Measurements from ENCODE around the gene EN1. TPM values are rescaled to one million over a fixed set of nuclear protein-coding genes. Genes with fewer than 3 reads are reported as not detected.
A peak's percentile ranks its signal among the peaks of the same experiment; 100 is the strongest.

EN1 gene
- total and polyA plus RNA-seq, 3 experiments from 2014 or later: not detected

- peaks cover 52% of the 10 kb centered on the region for H3K27me3 ChIP-seq (ENCODE audit: insufficient read depth, low read length, poor library complexity, severe bottlenecking)
- H3K9me3 ChIP-seq (ENCODE audit: low read length): no peaks in the 10 kb centered on the region
- Mint-ChIP-seq H3K27me3 (peaks cover 68 to 82% of the 10 kb centered on the region in 2 donors), H3K36me3 (peaks cover 0 to 2% (median 0%) of the 10 kb centered on the region in 3 donors), H3K4me1 (peaks cover 20 to 51% (median 25%) of the 10 kb centered on the region in 3 donors), H3K9me3 (peaks cover 0 to 5% (median 2%) of the 10 kb centered on the region in 5 donors), H3K4me3 (peak overlapping the region in 3 of 7 donors; percentile 23 to 56 (median 52)), H3K27ac (no peak overlapping the region)
- POLR2A ChIA-PET: no interaction called here
- no peak for DNase-seq
- no peak overlapping the region for H3K4me3 ChIP-seq (ENCODE audit: low read length)
- no peaks in the 10 kb centered on the region for H3K36me3 ChIP-seq (ENCODE audit: insufficient read depth, low read length)
- H3K27ac ChIP-seq (ENCODE audit: low read depth, low read length): no peak overlapping the region
- peaks cover 5% of the 10 kb centered on the region for H3K4me1 ChIP-seq (ENCODE audit: insufficient read depth, low read length)
- CTCF ChIA-PET: interaction anchor here (3.6 kb wide), 1 partner anchor 11 kb away, joined by 18 read pairs; no protein-coding TSS in a partner anchor
Observed at GRCh38 chr2:118844261-118845004, 3.0 kb downstream of the EN1 start.

DNA sequence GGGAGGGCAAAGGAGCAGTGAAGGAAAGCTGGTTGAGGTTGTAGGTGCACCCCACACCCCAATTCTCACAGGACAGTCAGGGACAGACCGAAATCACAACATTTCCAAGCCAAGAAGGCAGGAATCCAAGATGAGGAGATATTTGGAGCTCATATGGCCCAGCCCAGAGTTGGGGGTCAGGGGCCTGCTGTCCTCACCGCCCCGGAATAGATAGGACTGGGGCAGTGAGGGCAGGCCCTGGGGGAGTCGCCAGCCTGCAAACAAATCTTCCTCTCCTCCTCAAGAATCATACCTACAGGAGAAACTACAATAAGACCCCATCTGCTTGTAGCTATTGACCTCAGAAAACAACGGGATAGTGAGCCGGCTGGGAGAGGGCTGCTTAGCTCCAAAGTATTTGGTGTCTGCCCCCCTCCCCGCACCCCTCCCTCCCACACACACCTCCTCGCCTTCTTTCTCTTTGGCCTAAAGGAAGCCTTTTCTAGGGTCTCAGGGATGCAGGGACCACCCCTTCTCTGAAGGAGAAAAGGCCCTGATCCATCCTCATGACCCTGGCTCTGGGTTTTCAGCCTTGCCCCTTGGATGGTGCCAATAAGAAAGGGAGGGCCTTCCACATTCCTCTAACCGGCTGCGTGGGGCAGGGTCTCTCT, 3.8 kb downstream of the EN1 start:
- H3K27ac Mint-ChIP-seq: no peak overlapping the region
- no peaks in the 10 kb centered on the region for H3K36me3 Mint-ChIP-seq
- H3K9me3 Mint-ChIP-seq: peaks cover 0 to 2% (median 0%) of the 10 kb centered on the region in 5 donors
- H3K27me3 ChIP-seq (ENCODE audit: insufficient read depth, low read length, poor library complexity, severe bottlenecking): peaks cover 55% of the 10 kb centered on the region
- no peaks in the 10 kb centered on the region for H3K9me3 ChIP-seq (ENCODE audit: low read length)
- ChIA-PET CTCF (interaction anchor here (3.6 kb wide), 1 partner anchor 12 kb away, joined by 18 read pairs; no protein-coding TSS in a partner anchor), POLR2A (no interaction called here)
- no peak overlapping the region for H3K4me3 ChIP-seq (ENCODE audit: low read length)
- no peak overlapping the region for H3K27ac ChIP-seq (ENCODE audit: low read depth, low read length)
- peaks cover 5% of the 10 kb centered on the region for H3K4me1 ChIP-seq (ENCODE audit: insufficient read depth, low read length)
- no peak for DNase-seq
- H3K4me1 Mint-ChIP-seq: peaks cover 20 to 47% (median 25%) of the 10 kb centered on the region in 3 donors
- peak overlapping the region in 3 of 7 donors; percentile 23 to 52 (median 41) for H3K4me3 Mint-ChIP-seq
- peaks cover 67 to 81% of the 10 kb centered on the region in 2 donors for H3K27me3 Mint-ChIP-seq
- H3K36me3 ChIP-seq (ENCODE audit: insufficient read depth, low read length): no peaks in the 10 kb centered on the region

- Mint-ChIP-seq H3K9me3 (peaks cover 0 to 2% (median 0%) of the 10 kb centered on the region in 5 donors), H3K4me1 (peaks cover 19 to 42% (median 21%) of the 10 kb centered on the region in 3 donors), H3K27ac (no peak overlapping the region), H3K27me3 (peaks cover 71 to 81% of the 10 kb centered on the region in 2 donors), H3K36me3 (no peaks in the 10 kb centered on the region), H3K4me3 (peak overlapping the region in 6 of 7 donors; percentile 32 to 86 (median 85))
- DNase-seq: no peak
- Histone ChIP-seq H3K9me3 (ENCODE audit: low read length) (no peaks in the 10 kb centered on the region), H3K27ac (ENCODE audit: low read depth, low read length) (no peak overlapping the region), H3K36me3 (ENCODE audit: insufficient read depth, low read length) (no peaks in the 10 kb centered on the region), H3K4me1 (ENCODE audit: insufficient read depth, low read length) (peaks cover 5% of the 10 kb centered on the region), H3K4me3 (ENCODE audit: low read length) (peak overlapping the region; percentile 49), H3K27me3 (ENCODE audit: insufficient read depth, low read length, poor library complexity, severe bottlenecking) (peaks cover 53% of the 10 kb centered on the region)
- POLR2A ChIA-PET: no interaction called here
- CTCF ChIA-PET: interaction anchor here (3.6 kb wide), 1 partner anchor 12 kb away, joined by 18 read pairs; no protein-coding TSS in a partner anchor
Observed at GRCh38 chr2:118842661-118843482, 4.6 kb downstream of the EN1 start.

DNA sequence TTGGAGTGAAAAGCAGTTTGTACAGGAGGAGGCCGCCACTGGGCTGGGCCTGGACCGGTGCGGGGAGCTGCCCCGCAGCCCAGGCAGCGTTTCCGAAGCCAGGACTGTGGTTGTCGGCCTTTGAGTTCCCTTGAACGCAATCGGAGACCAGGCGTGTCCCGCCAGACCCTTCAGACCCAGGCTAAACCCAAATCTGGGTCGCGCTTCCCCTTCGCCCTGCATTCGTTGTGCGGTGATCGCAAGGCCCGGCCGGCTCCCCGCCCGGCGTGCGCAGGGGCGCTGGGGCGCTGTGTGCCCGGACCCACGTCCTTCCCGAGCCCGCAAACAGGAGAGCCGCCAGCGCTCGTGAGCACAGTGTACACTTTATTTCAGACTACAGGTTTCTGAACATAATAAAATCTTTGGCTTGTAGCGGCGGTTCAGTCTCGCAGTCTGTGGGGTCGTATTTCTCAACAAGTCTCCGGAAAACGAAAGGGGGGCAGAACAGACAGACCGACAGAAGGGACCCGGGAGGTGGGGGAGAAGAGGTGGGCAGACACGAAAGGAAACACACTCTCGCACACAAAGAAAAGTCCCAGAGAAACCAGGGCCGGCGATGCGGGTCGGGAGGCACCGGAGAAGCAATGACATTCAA, 5.5 kb downstream of the EN1 start:
- H3K4me3 Mint-ChIP-seq: peak overlapping the region; percentile 68 to 91 (median 86)
- H3K27ac ChIP-seq (ENCODE audit: low read depth, low read length): no peak overlapping the region
- H3K36me3 ChIP-seq (ENCODE audit: insufficient read depth, low read length): no peaks in the 10 kb centered on the region
- H3K4me3 ChIP-seq (ENCODE audit: low read length): peak overlapping the region; percentile 22
- H3K27me3 ChIP-seq (ENCODE audit: insufficient read depth, low read length, poor library complexity, severe bottlenecking): peaks cover 60% of the 10 kb centered on the region
- H3K9me3 Mint-ChIP-seq: no peaks in the 10 kb centered on the region
- peaks cover 75 to 83% of the 10 kb centered on the region in 2 donors for H3K27me3 Mint-ChIP-seq
- H3K27ac Mint-ChIP-seq: no peak overlapping the region
- ChIA-PET POLR2A (no interaction called here), CTCF (no interaction called here)
- no peaks in the 10 kb centered on the region for H3K9me3 ChIP-seq (ENCODE audit: low read length)
- H3K4me1 Mint-ChIP-seq: peaks cover 16 to 36% (median 16%) of the 10 kb centered on the region in 3 donors
- no peaks in the 10 kb centered on the region for H3K36me3 Mint-ChIP-seq
- no peak for DNase-seq
- H3K4me1 ChIP-seq (ENCODE audit: insufficient read depth, low read length): peaks cover 5% of the 10 kb centered on the region

DNA sequence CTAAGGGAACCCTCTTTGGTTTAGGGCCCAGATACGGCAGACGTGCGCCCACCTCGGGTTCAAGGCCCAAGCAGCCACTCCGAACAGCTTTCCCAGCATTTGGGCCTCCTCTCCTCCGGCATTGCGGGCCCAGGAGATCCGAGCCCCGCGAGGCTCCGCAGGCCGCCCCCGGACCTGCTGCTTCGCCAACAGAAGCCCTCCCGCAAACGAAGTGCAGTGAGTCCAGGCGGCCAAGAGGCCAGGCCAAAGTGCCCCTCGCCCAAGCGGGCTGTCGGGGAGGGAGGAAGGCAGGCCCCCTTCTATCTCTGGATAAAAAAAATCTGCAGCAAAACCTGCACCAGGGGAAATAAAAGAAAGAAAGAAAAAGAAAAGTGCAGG, 6.0 kb downstream of the EN1 start:
- Mint-ChIP-seq H3K27me3 (peaks cover 79 to 88% of the 10 kb centered on the region in 2 donors), H3K4me3 (peak overlapping the region in 5 of 7 donors; percentile 31 to 91 (median 62)), H3K4me1 (peaks cover 16 to 39% (median 18%) of the 10 kb centered on the region in 3 donors), H3K9me3 (no peaks in the 10 kb centered on the region), H3K36me3 (no peaks in the 10 kb centered on the region), H3K27ac (no peak overlapping the region)
- Histone ChIP-seq H3K4me3 (ENCODE audit: low read length) (no peak overlapping the region), H3K9me3 (ENCODE audit: low read length) (no peaks in the 10 kb centered on the region), H3K36me3 (ENCODE audit: insufficient read depth, low read length) (no peaks in the 10 kb centered on the region), H3K27ac (ENCODE audit: low read depth, low read length) (no peak overlapping the region), H3K27me3 (ENCODE audit: insufficient read depth, low read length, poor library complexity, severe bottlenecking) (peaks cover 60% of the 10 kb centered on the region), H3K4me1 (ENCODE audit: insufficient read depth, low read length) (peaks cover 5% of the 10 kb centered on the region)
- POLR2A ChIA-PET: no interaction called here
- DNase-seq: no peak
- CTCF ChIA-PET: no interaction called here

- H3K4me3 Mint-ChIP-seq: peak overlapping the region in 1 of 7 donors; percentile 22
- Histone ChIP-seq H3K9me3 (ENCODE audit: low read length) (no peaks in the 10 kb centered on the region), H3K36me3 (ENCODE audit: insufficient read depth, low read length) (no peaks in the 10 kb centered on the region), H3K27me3 (ENCODE audit: insufficient read depth, low read length, poor library complexity, severe bottlenecking) (peaks cover 45% of the 10 kb centered on the region), H3K4me1 (ENCODE audit: insufficient read depth, low read length) (peaks cover 5% of the 10 kb centered on the region), H3K27ac (ENCODE audit: low read depth, low read length) (no peak overlapping the region), H3K4me3 (ENCODE audit: low read length) (no peak overlapping the region)
- H3K36me3 Mint-ChIP-seq: no peaks in the 10 kb centered on the region
- H3K27me3 Mint-ChIP-seq: peaks cover 75 to 80% of the 10 kb centered on the region in 2 donors
- H3K4me1 Mint-ChIP-seq: peaks cover 13 to 41% (median 17%) of the 10 kb centered on the region in 3 donors
- DNase-seq: no peak
- POLR2A ChIA-PET: no interaction called here
- CTCF ChIA-PET: no interaction called here
- H3K27ac Mint-ChIP-seq: no peak overlapping the region
- peaks cover 0 to 3% (median 0%) of the 10 kb centered on the region in 5 donors for H3K9me3 Mint-ChIP-seq
Observed at GRCh38 chr2:118838741-118839455, 8.6 kb downstream of the EN1 start.

DNA sequence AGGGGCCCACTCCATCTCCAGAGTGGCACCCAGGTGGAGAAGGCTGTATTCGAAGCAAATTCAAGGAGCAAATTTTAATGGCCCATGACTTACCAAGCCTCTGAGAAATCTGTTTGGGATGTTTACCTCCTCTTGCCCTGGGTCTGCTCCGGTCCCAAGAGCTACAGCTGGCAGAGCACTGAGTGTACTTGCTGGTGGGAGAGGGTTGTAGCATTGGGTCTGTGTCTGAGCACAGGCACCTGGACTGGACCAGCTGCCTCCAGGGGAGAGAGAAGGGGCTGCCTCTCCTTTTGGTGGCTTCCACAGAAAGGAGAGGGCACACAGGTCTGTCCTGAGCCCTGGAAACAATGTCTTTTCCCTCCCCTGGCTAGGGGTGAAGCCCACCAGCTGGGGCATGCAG, 9.8 kb downstream of the EN1 start:
- Mint-ChIP-seq H3K4me1 (peaks cover 11 to 34% (median 12%) of the 10 kb centered on the region in 3 donors), H3K36me3 (no peaks in the 10 kb centered on the region), H3K9me3 (peaks cover 0 to 3% (median 0%) of the 10 kb centered on the region in 5 donors), H3K4me3 (no peak overlapping the region), H3K27me3 (peaks cover 78 to 80% of the 10 kb centered on the region in 2 donors), H3K27ac (no peak overlapping the region)
- DNase-seq: no peak
- no peaks in the 10 kb centered on the region for H3K36me3 ChIP-seq (ENCODE audit: insufficient read depth, low read length)
- peaks cover 5% of the 10 kb centered on the region for H3K4me1 ChIP-seq (ENCODE audit: insufficient read depth, low read length)
- H3K27ac ChIP-seq (ENCODE audit: low read depth, low read length): no peak overlapping the region
- ChIA-PET POLR2A (no interaction called here), CTCF (no interaction called here)
- no peaks in the 10 kb centered on the region for H3K9me3 ChIP-seq (ENCODE audit: low read length)
- peaks cover 43% of the 10 kb centered on the region for H3K27me3 ChIP-seq (ENCODE audit: insufficient read depth, low read length, poor library complexity, severe bottlenecking)
- no peak overlapping the region for H3K4me3 ChIP-seq (ENCODE audit: low read length)
